HPDE6-E6E7 (cell line): ENCODE data around the gene FCHSD2.
A peak's percentile ranks its signal among the peaks of the same experiment; 100 is the strongest.
"Not testable (repeated sequence)": the region's sequence is repeated elsewhere in the genome, so short reads cannot be mapped to it uniquely, and the experiment has no call there.

Experiments used
- DNase-seq: peaks from one replicate; pipeline ENCODE4 v3.0.0; 2011; ENCODE audit warnings: missing footprints; ENCODE audit errors: extremely low spot score

Gene FCHSD2

DNA sequence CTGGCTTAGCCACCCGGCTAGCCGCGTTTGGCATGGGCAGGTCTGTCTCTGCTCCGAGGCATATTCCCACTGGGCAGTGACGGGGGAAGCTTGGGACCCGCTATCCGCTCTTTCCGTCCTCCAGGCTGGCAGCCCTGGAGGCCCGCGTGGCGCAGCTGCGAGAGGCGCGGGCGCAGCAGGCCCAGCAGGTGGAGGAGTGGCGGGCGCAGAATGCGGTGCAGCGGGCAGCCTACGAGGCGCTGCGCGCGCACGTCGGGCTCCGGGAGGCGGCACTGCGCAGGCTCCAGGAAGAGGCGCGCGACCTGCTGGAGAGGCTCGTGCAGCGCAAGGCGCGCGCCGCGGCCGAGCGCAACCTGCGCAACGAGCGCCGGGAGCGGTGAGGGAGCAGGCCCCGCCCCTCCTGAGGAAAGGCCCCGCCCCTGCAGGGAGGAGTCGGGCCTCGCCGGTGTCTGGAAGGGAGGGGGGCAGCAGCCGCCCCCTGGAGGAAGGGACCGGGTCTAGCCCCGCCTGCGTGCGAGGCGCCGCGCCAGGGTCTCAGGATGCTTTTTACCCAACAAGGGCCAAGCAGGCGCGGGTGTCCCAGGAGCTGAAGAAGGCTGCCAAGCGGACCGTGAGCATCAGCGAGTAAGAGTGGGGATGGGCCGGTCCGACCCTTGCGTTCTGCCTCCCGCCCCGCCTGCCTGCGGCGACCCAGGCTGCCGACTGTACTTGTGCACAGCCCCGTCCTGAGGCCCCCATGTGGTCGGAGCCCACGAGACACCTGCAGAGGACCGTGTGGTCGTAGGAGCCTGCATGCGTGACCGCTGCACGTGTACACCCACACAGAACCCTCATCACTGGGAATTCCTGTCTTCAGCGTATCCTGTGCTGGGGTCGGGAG lies 320.0 kb downstream of the FCHSD2 start:
- DNase-seq = peak; percentile 94

DNA sequence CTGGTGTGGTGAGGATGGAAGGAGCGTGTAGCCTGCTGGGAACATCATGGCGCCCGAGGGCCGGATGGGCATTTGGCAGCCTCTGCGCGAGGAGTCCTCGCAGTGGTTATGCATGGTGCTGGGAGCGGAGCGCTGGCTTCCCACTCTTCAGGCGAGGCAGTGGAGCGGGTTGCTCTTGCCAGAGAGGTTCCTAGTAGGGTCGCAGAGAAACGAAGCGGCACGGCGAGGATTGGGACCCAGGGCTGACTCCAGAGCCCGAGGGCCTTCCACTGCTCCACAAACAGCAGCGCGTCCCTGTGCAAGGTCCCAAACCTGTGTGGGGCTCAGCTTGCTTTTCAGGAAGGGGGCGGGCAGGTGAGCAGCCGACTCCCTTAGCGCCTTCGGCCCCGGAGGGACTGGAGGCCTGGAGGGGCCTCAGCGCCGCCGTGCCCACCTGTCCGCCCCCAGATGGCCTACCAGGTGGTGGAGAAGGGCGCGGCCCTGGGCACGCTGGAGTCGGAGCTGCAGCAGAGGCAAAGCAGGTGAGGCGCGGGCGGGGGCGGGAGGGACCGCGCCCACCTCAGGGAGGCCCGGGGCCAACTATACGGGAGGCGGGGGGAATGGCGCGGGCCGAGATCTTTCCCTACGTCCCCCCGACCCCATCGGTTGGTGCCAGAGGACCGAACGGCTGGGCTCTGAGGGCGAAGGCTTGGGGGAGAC lies 320.7 kb downstream of the FCHSD2 start:
- peak; percentile 16 for DNase-seq

GRCh38 chr11:72820439-72821139 lies 321.5 kb downstream of the FCHSD2 start:
- no peak for DNase-seq

DNA sequence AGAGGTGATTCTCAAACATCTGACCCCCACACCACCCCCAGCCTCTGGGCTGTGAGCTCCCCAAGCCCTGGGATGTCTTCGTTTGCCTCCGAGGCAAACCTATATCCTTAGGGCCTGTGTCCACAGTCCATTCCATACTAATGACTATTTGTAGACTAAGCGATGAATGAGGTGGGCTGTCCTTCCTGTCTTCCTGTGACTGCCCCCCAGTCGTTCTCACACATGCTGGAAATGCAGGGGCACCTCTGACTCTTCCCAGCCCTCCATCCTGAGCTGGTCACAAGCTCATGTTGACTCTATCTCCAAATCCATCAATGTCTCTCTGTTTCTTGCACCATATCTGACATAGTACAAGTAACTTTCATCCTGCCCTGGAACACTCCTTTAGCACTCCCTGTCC lies 323.1 kb downstream of the FCHSD2 start:
- DNase-seq = no peak

GRCh38 chr11:72817966-72818365 lies 324.2 kb downstream of the FCHSD2 start:
- no peak for DNase-seq

- no peak for DNase-seq
These were observed 325.6 kb downstream of the FCHSD2 start for GRCh38 chr11:72816404-72816990.

- peak; percentile 22 for DNase-seq
These were observed 327.0 kb downstream of the FCHSD2 start for GRCh38 chr11:72815110-72815618.

- peak; percentile 48 for DNase-seq
These were observed 327.6 kb downstream of the FCHSD2 start, which contains the start of gene ATG16L2 for GRCh38 chr11:72814286-72815109. ATG16L2 (plus strand) TSS chr11:72814411; CDS start chr11:72814446, 35 bp downstream.

DNA sequence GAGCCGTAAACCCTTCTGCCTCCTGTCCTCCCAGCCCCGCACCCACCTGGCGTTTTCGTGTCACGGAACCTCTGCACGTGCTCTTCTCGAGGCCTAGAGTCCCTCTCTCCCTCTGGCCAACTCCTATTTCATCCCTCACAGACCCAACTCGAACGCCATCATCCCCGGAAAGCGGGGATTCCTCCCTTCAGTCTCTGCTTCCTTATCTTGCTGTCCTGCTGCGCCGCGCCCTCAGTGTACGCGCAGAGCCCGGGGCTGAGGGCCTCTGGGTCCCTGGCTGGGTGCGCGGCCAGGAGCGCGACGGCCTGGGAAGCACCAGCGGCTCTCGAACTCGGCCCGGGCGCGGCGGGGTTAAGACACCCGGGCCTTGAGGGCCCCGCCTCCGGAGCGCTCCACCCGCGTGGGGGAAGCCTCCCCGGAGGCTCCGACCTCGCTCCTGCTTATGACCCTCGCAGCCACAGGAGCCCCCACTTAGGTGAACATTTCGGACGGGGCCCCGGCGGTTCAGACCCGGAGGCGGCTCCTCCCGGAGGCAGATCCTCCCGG lies 328.3 kb downstream of the FCHSD2 start:
- DNase-seq = peak; percentile 64

- peak; percentile 54 for DNase-seq
These were observed 329.0 kb downstream of the FCHSD2 start for GRCh38 chr11:72812967-72813739.

DNA sequence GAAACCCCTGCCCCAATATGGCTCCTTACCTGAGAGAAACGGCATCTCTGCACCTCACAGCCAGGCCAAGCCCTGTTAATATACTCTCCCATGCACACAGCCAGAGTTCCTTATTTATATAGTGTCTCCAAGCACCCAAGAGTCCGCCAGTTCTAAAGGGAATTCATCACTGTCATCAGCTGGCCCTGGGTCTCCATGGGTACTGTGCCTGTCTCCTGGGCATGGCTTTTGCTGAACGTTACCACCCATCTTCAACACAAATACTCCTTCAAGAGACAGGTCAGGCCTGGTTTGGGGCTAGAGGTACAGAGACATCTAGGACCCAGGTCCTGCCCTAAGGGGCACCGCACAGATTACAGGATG lies 329.5 kb downstream of the FCHSD2 start:
- no peak for DNase-seq

- not testable (repeated sequence) for DNase-seq
These were observed 330.4 kb downstream of the FCHSD2 start for GRCh38 chr11:72811686-72812085.

DNA sequence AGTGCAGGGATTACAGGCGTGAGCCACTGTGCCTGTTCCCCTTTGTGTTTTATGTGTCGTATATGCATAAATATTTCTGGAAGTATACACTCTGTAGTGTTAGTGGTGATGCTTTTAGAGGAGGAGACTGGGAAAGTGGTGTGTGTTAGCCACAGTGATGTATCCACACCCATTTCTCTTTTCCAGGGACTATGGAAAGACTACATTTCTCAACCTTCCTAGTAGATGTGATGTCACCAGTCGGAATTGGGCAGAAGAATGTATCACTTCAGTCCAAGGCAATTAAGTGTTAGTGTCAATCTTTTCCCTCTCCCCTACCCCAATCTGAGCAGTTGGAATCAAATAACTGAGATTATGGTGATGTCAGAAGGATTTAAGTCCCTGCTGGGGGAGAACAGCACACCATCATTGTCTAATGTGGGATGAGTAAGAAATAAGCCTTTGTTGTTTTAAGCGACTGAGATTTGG lies 333.8 kb downstream of the FCHSD2 start:
- no peak for DNase-seq

- DNase-seq = no peak
These were observed 334.3 kb downstream of the FCHSD2 start for GRCh38 chr11:72807792-72808191.

DNA sequence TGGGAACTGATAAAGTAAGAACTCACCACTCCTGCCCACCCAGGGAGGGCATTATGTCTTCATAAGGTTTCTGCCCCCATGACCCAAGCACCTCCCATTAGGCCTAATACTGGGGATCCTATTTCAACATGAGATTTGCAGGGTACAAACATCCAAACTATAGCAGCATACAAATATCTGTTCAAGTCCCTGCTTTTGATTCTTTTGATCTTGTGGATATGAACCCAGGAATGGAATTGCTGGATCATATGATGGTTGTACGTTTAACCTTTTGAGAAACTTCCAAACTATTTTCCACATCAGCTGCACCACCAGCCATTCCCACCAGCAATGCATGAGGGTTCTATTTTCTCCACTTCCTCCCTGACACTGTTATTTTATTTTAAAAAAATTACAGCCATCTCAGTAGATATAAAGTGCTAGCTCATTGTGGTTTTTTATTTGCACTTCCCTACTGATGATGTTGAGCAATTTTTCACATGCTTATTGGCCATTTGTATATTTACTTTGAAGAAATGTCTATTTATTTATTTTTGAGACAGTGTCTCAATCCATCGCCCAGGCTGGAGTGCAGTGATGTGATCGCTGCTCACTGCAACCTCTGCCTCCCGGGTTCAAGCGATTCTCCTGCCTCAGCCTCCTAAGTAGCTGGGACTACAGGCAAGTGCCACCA lies 335.0 kb downstream of the FCHSD2 start:
- DNase-seq = no peak

DNA sequence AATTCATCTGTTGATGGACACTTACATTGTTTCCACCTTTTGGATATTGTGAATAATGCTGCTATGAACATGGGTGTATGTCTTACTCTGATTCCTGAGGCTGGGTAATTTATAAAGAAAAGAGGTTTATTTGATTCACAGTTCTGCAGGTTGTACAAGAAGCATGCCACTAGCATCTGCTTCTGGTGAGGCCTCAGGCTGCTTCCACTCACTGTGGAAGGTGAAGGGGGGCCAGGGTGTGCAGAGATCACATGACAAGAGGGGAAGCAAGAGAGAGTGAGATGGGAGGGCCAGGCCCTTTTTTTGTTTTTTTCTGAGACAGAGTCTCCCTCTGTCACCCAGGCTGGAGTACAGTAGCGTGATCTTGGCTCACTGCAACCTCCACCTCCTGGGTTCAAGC lies 335.7 kb downstream of the FCHSD2 start:
- not testable (repeated sequence) for DNase-seq

- DNase-seq = no peak
These were observed 336.9 kb downstream of the FCHSD2 start for GRCh38 chr11:72805216-72805615.

DNA sequence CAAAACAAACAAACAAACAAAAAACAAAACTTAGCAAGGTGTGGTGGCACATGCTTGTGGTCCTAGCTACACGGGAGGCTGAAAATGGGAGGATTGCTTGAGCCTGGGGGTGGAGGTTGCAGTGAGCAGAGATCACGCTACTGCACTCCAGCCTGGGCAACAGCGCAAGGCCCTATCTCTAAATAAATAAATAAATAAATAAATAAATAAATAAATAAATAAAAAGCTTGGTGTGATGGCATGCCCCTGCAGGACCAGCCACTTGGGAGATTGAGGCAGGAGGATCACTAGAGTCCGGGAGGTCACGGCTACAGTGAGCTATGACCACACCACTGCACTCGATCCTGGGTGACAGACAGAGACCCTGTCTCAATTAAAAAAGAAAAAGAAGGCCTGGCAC lies 339.3 kb downstream of the FCHSD2 start:
- no peak for DNase-seq

DNA sequence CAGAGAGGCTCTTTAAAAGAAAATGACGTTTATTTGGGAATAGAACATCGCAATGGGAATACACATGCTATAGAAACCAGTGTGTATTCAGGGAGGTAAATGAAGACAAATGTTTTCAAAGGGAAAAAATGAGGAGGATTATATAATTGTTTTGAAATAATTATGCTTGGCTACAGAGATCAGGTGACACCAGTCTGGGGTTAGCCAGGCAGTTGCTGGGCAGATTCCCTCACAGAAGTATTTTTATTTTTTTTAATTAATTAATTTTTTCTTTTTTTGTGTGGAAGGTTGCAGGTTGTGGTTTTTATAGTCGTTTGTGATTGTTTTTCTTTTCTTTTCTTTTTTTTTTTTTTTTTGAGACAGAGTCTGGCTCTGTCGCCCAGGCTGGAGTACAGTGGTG lies 342.7 kb downstream of the FCHSD2 start:
- DNase-seq = no peak
